ENCODE measurements around the gene FBXO31. TPM values are rescaled to one million over a fixed set of nuclear protein-coding genes. Genes with fewer than 3 reads are reported as not detected.

The FBXO31 gene
- total and polyA plus RNA-seq, 10 of the 15 experiments (the other 5 are each of a cell fraction or from before 2014, with no cell fraction given): 0.19 to 33.1 (median 10.3) TPM

GRCh38 chr16:87303962-87304521 is 79.5 kb downstream of the FBXO31 start (continued):
- no peak for TF ChIP-seq HSF1 (IDR thresholded peaks at IDR 0.05; ENCODE audit: low read depth, low read length)

GRCh38 chr16:87303431-87303930 is 80.1 kb downstream of the FBXO31 start:
- no peak for TF ChIP-seq EED (IDR thresholded peaks at IDR 0.05; ENCODE audit: low read depth)
- Histone ChIP-seq H3K4me1 (ENCODE audit: control insufficient read depth, insufficient read depth, low read length) (no peaks in the 10 kb centered on the region), H3K79me2 (ENCODE audit: control insufficient read depth, insufficient read depth, low read length) (no peaks in the 10 kb centered on the region), H2AFZ (ENCODE audit: control insufficient read depth, low read depth, low read length) (no peak overlapping the region), H3K36me3 (ENCODE audit: control insufficient read depth in 2 of 2, insufficient read depth in 2 of 2, low read length in 1 of 2) (no peaks in the 10 kb centered on the region), H4K20me1 (ENCODE audit: control insufficient read depth, insufficient read depth) (no peaks in the 10 kb centered on the region), H3K9ac (ENCODE audit: control insufficient read depth, insufficient read depth, low read length) (no peak overlapping the region), H3K4me3 (no peak overlapping the region), H3K27ac (ENCODE audit: control insufficient read depth, insufficient read depth) (no peak overlapping the region), H3K27me3 (replicated peaks in 1 of 2; ENCODE audit: control insufficient read depth in 2 of 2, insufficient read depth in 2 of 2, low read length in 1 of 2) (no peaks in the 10 kb centered on the region), H3K4me2 (ENCODE audit: control insufficient read depth, insufficient read depth) (no peak overlapping the region), H3K9me3 (replicated peaks; ENCODE audit: control insufficient read depth, insufficient read depth, low read length) (no peaks in the 10 kb centered on the region)
- DNase-seq (ENCODE audit: low read depth, low spot score) (no peak), ATAC-seq (no peak), FAIRE-seq (no peak)
- ChIA-PET SMC1A (ENCODE audit: uncharacterized antibody, unreplicated experiment) (no interaction called here), RAD21 (ENCODE audit: unreplicated experiment) (no interaction called here), POLR2A (no interaction called here), CTCF (interaction anchor here (1.5 kb wide), 1 partner anchor 91 kb away, joined by 3 read pairs; no protein-coding TSS in a partner anchor)
- WGBS (ENCODE audit: insufficient coverage, insufficient replicate concordance, low lambda C conversion rate, missing lambda C conversion rate): 85% methylated on average over 7 of the region's 7 CpGs
- intact Hi-C loops (cut with micrococcal nuclease; ENCODE audit: unreplicated experiment): no loop called here
- in situ Hi-C loops (cut with MboI): no loop called here
- no TSS peak for BruUV-seq (replicated peaks)
